Memory B cell (primary cell): Measurements from ENCODE around the gene LTBR.
"Not testable (repeated sequence)": the region's sequence is repeated elsewhere in the genome, so short reads cannot be mapped to it uniquely, and the experiment has no call there.

Experiments used
- ATAC-seq: fragments of 150-1000 bp; cut with Tn5 transposase; 2 replicates; pipeline ENCODE4 v1.10.0; 2021; ENCODE audit warnings: low read depth, mild to moderate bottlenecking, moderate library complexity
- DNase-seq, 2 donors: peaks; one replicate each; pipeline ENCODE4 v3.0.0; 2022; ENCODE audit warnings: low spot score in 2 of 2
- H3K27ac Mint-ChIP-seq: one replicate; pipeline ENCODE4 v1.8.0; 2022; ENCODE audit warnings: mild to moderate bottlenecking, moderate library complexity, mixed read lengths
- H3K27me3 Mint-ChIP-seq: one replicate; pipeline ENCODE4 v1.8.0; 2022; ENCODE audit warnings: mixed read lengths
- H3K36me3 Mint-ChIP-seq: one replicate; pipeline ENCODE4 v1.8.0; 2022; ENCODE audit warnings: mild to moderate bottlenecking, mixed read lengths
- H3K4me1 Mint-ChIP-seq: one replicate; pipeline ENCODE4 v1.8.0; 2022; ENCODE audit warnings: mixed read lengths
- H3K4me3 Mint-ChIP-seq: one replicate; pipeline ENCODE4 v1.8.0; 2022; ENCODE audit warnings: mild to moderate bottlenecking, moderate library complexity, mixed read lengths
- H3K9me3 Mint-ChIP-seq: one replicate; pipeline ENCODE4 v1.8.0; 2022; ENCODE audit warnings: mixed read lengths

The LTBR gene

GRCh38 chr12:6383572-6384498, at the start of gene LTBR:
Gene LTBR (plus strand): TSS chr12:6384162. CDS start chr12:6384359, 197 bp downstream.
- Mint-ChIP-seq H3K9me3 (no peaks in the 10 kb centered on the region), H3K36me3 (no peaks in the 10 kb centered on the region), H3K4me3 (peak within 1 kb of the TSS; percentile 6), H3K4me1 (no peaks in the 10 kb centered on the region), H3K27me3 (peaks cover 33% of the 10 kb centered on the region), H3K27ac (no peak within 1 kb of the TSS)
- ATAC-seq (peak; percentile 34), DNase-seq (no peak)

DNA sequence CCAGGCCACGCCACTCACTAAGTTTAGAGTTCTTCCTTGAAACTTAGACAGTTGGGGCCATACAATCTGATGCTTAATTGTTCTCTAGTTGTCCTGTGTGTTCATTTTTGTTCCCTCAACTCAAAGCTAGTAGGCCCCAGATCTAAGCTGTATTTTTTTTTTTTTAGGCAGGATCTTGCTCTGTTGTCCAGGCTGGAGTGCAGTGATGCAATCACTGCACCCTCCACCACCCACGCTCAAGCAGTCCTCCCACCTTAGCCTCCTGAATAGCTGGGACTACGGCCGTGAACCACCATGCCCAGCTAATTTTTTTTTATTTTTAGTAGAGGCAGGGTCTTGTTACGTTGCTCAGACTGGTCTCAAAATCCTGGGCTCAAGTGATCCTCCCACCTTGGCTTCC, 49.6 kb upstream of the LTBR start:
- H3K27ac Mint-ChIP-seq = no peak overlapping the region

DNA sequence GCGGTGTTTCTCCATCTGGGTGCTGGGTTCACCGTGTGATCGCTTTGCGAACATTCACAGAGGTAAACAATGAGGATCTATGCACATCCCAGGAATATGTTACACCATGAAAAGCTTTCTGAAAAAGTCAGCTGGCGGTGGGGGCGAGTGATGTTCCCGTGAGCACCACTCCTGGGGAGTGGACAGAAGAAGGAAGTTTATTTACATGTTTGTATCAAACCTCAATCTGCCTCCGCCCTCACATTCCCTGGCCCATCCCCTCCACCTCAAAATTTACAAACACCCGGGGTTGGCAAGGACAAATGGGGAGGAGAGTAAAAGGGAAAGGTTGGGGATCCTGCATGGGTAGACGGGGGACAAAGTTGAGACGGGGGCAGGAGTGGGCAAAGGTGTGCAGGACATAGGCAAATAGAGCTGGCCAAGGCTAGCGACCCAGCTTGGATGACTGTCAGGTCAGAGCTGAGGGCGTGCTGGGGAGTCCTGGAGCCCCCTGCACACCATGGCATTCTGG, 49.0 kb upstream of the LTBR start:
- no peak for DNase-seq
- peaks cover 21% of the 10 kb centered on the region for H3K4me1 Mint-ChIP-seq
- ATAC-seq = no peak
- H3K27me3 Mint-ChIP-seq = peaks cover 28% of the 10 kb centered on the region
- H3K9me3 Mint-ChIP-seq = no peaks in the 10 kb centered on the region
- H3K36me3 Mint-ChIP-seq = no peaks in the 10 kb centered on the region
- H3K4me3 Mint-ChIP-seq = no peak overlapping the region
- H3K27ac Mint-ChIP-seq = no peak overlapping the region

More for the DNA sequence above, 49.6 kb upstream of the LTBR start:
- Mint-ChIP-seq H3K27me3 (peaks cover 28% of the 10 kb centered on the region), H3K36me3 (no peaks in the 10 kb centered on the region), H3K4me3 (no peak overlapping the region), H3K4me1 (peaks cover 24% of the 10 kb centered on the region), H3K9me3 (no peaks in the 10 kb centered on the region)
- ATAC-seq (no peak), DNase-seq (no peak)

GRCh38 chr12:6335451-6336078, 48.4 kb upstream of the LTBR start:
- H3K36me3 Mint-ChIP-seq = no peaks in the 10 kb centered on the region
- no peaks in the 10 kb centered on the region for H3K9me3 Mint-ChIP-seq
- peak; percentile 91 for ATAC-seq
- DNase-seq = peak; percentile 48 to 50
- H3K4me3 Mint-ChIP-seq = peak overlapping the region; percentile 8
- no peak overlapping the region for H3K27ac Mint-ChIP-seq
- peaks cover 26% of the 10 kb centered on the region for H3K27me3 Mint-ChIP-seq
- H3K4me1 Mint-ChIP-seq = peaks cover 15% of the 10 kb centered on the region

DNA sequence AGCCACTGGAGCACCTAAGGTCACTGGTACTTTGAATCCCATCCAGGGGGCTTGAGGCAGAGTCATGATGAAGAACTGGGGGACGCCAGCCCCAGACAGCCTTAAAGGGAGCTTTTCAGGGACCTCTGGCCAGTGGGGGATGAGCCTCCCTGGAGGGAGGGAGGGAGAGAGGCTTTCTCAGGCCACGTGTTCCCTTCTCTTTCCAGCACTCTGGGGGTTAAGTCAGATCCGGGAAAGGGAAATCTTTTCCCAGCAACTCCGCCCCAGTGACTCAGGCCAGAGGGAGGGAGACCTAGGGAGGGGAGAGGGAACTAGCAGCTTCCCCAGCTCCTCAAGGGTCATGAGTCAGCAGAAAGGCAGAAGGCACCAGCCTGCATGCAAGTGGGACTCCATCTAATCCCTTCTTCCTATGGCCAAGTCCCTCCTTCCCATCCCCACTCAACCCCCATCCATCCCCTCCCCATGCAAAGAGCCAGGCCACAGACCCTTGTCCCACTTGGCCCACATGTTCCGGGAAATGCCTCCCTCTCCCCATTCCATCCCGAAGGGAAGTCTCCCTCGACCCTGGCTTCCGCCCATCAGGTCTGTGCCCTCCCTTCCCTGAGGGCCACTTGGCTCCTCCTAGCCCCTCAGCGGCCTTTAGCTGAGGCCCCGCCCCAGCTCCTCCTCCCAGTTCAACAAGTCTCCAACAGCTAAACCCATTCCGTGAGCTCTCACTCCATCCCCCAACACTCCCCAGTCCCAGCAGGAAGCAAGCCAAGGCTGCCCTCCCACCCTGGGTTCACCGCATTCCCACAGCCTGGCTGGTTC, 47.7 kb upstream of the LTBR start:
- Mint-ChIP-seq H3K9me3 (no peaks in the 10 kb centered on the region), H3K27ac (no peak overlapping the region), H3K4me1 (peaks cover 15% of the 10 kb centered on the region), H3K4me3 (peak overlapping the region; percentile 21), H3K36me3 (no peaks in the 10 kb centered on the region), H3K27me3 (peaks cover 29% of the 10 kb centered on the region)
- ATAC-seq = no peak
- no peak for DNase-seq

GRCh38 chr12:6336889-6337853, 46.8 kb upstream of the LTBR start:
- H3K4me3 Mint-ChIP-seq = peak overlapping the region; percentile 21
- H3K4me1 Mint-ChIP-seq = peaks cover 15% of the 10 kb centered on the region
- ATAC-seq (no peak), DNase-seq (no peak)
- no peaks in the 10 kb centered on the region for H3K9me3 Mint-ChIP-seq
- no peak overlapping the region for H3K27ac Mint-ChIP-seq
- H3K27me3 Mint-ChIP-seq = peaks cover 30% of the 10 kb centered on the region
- H3K36me3 Mint-ChIP-seq = no peaks in the 10 kb centered on the region

- DNase-seq = no peak
- H3K27ac Mint-ChIP-seq = no peak overlapping the region
These were observed 46.0 kb upstream of the LTBR start for GRCh38 chr12:6337958-6338433.

DNA sequence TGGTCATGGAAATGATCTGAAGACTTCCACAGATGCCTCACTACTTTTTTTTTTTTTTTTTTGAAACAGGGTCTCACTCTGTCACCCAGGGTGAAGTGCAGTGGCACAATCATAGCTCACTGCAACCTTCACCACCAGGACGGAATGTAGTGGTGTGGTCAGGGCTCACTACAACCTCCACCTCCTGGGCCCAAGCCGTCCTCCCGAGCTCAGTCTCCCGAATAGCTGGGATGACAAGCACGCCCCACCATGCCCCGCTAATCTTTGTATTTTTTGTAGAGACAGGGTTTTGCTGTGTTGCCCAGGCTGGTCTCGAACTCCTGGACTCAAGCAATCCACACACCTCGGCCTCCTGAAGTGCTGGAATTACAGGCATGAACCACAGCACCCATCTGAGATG, 45.4 kb upstream of the LTBR start:
- not testable (repeated sequence) for H3K4me3 Mint-ChIP-seq, ATAC-seq, H3K36me3 Mint-ChIP-seq, H3K27ac Mint-ChIP-seq, DNase-seq, H3K9me3 Mint-ChIP-seq
- H3K27me3 Mint-ChIP-seq = peaks cover 31% of the 10 kb centered on the region
- H3K4me1 Mint-ChIP-seq = peaks cover 13% of the 10 kb centered on the region

More at GRCh38 chr12:6337958-6338433, 46.0 kb upstream of the LTBR start:
- peaks cover 34% of the 10 kb centered on the region for H3K27me3 Mint-ChIP-seq
- H3K9me3 Mint-ChIP-seq = no peaks in the 10 kb centered on the region
- no peaks in the 10 kb centered on the region for H3K36me3 Mint-ChIP-seq
- peaks cover 14% of the 10 kb centered on the region for H3K4me1 Mint-ChIP-seq
- no peak for ATAC-seq
- H3K4me3 Mint-ChIP-seq = no peak overlapping the region

- peaks cover 13% of the 10 kb centered on the region for H3K4me1 Mint-ChIP-seq
- peaks cover 28% of the 10 kb centered on the region for H3K27me3 Mint-ChIP-seq
- H3K27ac Mint-ChIP-seq = no peak overlapping the region
- ATAC-seq = no peak
- no peak for DNase-seq
- H3K9me3 Mint-ChIP-seq = no peaks in the 10 kb centered on the region
- H3K4me3 Mint-ChIP-seq = no peak overlapping the region
- H3K36me3 Mint-ChIP-seq = no peaks in the 10 kb centered on the region
These were observed 45.0 kb upstream of the LTBR start for GRCh38 chr12:6338955-6339354.

DNA sequence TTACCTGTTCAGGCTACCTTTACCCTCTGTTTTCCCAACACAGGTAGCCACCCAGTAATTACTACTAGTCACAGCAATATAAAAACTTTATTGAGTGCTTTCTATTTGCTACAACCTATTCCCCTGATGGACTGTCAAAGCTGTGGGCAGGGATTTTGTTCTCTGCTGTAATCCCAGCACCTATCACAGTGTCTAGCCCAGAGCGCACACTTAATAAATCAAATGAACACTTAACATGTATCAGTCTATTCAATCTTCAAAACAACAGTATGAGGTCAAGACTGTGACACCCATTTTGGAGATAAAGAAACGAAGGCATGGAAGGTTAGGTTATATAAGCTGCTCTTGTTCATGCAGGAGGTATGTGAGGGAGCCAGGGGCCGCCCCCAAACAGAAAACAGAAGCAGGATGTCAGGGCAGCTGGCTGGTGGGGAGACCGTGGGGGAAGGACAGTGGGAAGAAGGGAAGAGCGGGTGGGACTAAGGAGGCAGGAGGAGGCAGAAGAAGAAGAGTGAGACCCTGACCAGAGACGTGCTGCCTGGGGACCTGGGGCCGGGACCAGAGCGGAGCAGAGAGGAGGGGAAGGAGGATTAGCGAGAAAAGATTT, 43.8 kb upstream of the LTBR start:
- Mint-ChIP-seq H3K4me3 (no peak overlapping the region), H3K36me3 (no peaks in the 10 kb centered on the region), H3K27ac (no peak overlapping the region), H3K4me1 (peaks cover 10% of the 10 kb centered on the region), H3K9me3 (no peaks in the 10 kb centered on the region), H3K27me3 (peaks cover 28% of the 10 kb centered on the region)
- ATAC-seq = no peak
- DNase-seq = no peak

GRCh38 chr12:6340745-6341416, 43.1 kb upstream of the LTBR start:
- peaks cover 7% of the 10 kb centered on the region for H3K4me1 Mint-ChIP-seq
- H3K27me3 Mint-ChIP-seq = peaks cover 36% of the 10 kb centered on the region
- no peak overlapping the region for H3K4me3 Mint-ChIP-seq
- H3K36me3 Mint-ChIP-seq = no peaks in the 10 kb centered on the region
- ATAC-seq (peak; percentile 36), DNase-seq (no peak)
- H3K27ac Mint-ChIP-seq = no peak overlapping the region
- H3K9me3 Mint-ChIP-seq = no peaks in the 10 kb centered on the region
